Forelimb muscle (tissue), 1 donor: Measurements from ENCODE around the gene TRIM21. TPM values are rescaled to one million over a fixed set of nuclear protein-coding genes. Genes with fewer than 3 reads are reported as not detected.
A peak's percentile ranks its signal among the peaks of the same experiment; 100 is the strongest.
"Not testable (repeated sequence)": the region's sequence is repeated elsewhere in the genome, so short reads cannot be mapped to it uniquely, and the experiment has no call there.

Source experiments
- DNase-seq: peaks from one replicate; pipeline ENCODE4 v3.0.0-alpha.2; 2013; ENCODE audit warnings: low read depth
- polyA plus RNA-seq: library from polyadenylated mRNA; unstranded; fragments of 120-200 nt; gene quantifications from one replicate; pipeline ENCODE4 v1.2.1, GENCODE V29; 2013; ENCODE audit not compliant: insufficient read length

TRIM21 gene
- 7.3 TPM for polyA plus RNA-seq

DNA sequence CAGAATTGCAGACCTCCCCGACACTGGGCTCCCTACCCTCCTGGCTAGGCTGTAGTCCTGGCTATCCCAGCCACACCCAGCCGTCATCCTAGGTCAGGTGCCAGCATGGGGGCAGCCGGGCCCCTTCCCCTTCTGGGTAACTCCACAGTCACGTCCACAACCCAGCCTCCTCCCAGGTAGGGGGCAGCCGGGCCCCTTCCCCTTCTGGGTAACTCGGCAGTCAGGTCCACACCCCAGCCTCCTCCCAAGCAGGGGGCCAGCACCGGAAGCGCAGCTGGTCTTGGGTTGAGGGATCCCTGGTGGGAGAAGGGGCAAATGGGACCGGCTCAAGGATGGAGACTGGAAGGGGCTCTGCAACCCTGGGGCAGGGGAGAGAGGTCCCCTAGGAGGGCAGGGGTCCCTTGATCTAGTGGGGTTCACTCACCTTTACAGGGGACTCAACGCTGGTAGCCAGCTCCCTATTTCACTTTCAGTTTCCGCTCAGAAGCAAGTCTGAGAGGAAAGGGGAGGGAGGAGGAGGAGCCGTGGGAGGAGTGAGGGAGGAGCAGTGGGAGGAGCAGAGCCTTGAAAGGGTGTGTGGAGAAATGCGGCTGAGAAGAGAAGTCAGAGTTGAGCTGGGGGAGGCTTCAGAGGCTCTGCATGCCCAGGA is at the start of gene TRIM21:
Gene TRIM21, minus strand, starts transcription at position 494 of the 649 bp plus-strand sequence. CDS start 3,293 bp downstream, outside the sequence.
- DNase-seq = peak; percentile 76

DNA sequence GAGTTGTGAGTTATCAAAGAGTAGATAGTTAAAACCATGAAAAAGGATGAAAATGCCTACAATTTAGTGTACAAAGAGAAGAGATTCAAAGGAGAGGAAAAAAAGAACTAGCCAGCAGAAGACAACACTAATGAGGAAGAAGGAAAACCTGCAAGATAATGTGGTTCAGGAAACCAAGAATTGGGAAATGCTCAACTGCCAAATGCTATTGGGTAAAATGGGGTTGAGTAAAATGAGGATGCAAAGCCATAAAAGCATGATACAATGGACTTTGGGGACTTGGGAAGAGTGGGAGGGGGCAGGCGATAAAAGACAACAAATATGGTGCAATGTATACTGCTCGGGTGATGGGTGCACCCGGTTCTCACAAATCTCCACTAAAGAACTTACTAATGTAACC is 48.0 kb upstream of the TRIM21 start:
- no peak for DNase-seq

DNA sequence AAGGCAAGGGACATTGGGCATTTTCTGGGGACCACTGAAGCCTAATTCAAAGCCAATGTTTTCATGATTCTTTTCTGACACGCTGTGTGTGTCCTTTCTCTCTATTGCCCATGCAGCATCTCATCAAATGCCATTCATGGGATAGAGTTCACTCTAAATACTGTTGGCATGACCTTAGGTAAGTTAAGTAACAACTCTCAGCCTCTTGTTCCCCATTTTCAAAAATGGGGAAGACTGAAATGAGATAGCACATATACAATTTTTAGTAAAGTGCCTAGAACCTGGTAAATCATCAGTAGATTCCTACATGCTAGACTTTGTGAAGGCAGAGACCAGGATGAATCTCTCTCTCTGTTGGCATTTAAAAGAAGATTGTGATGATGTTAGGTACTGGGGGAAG is 42.9 kb upstream of the TRIM21 start:
- no peak for DNase-seq

DNA sequence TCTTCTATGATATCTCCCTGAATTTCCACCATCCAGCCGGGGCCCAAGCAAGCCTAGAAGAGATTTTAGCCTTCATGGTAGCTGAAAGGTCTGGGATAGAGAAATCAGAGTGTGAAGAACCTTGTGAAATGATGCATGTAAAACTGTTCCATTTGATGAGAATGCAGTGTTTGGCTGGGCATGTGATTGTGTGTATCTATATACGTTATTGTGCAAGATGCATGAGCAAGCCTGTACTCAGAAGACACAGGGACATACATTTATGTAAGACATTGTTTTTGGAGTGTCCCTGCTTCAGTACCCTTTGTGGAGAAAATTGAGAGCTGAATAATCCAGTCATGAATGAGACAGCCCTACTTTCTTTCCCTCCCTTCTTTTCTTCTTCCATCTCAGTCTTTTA is 40.4 kb upstream of the TRIM21 start:
- DNase-seq = no peak

DNA sequence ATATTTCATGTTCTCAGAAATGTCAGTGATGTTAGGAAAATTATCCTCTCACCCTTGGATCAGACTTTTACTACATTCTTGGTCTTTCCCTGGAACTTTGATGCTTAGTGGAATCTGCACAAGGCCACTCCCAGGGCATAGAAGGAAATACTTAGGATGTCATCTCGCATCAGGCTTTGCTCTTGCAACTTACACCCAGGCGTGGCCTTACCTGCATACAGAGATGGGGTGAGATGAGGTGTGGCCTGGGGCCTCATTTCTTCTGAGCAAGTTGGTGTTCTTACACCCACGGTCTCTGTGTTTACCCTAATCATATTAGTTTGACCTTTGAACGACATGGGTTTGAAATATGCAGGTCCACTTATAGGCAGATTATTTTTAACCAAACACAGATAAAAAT is 36.5 kb upstream of the TRIM21 start:
- no peak for DNase-seq

DNA sequence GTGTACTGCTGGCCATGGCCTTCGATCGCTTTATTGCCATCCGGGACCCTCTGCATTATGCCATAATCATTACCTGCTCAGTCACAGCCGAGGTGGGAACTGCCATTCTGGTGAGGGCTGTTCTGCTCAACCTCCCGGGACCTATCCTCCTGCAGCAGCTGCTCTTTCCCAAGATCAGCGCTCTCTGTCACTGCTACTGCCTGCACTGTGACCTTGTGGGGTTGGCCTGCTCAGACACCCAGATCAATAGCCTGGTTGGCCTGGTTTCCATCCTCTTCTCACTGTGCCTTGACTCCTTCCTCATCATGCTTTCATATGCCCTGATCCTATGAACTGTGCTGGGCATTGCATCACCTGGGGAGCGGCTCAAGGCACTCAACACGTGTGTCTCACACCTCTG is 24.9 kb upstream of the TRIM21 start:
- DNase-seq = no peak

DNA sequence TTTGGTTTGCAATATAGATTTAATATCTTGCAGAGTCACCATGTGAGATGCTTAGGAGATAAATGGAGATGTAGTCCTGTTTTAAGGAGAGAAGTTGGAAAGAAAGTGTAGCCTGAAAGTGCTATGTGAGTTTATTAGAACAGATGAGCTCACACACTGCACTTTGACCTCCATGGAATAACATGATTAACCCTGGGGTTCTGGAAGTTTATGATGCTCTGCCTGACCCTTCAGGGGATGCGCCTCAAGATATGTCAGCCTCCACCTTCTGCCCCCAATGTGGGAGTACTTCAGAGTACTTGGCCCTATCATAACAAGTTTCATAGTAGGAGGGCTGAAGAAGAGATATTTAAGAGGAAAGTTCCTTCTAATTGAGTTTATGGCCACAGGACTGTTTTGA is 23.3 kb upstream of the TRIM21 start:
- no peak for DNase-seq

DNA sequence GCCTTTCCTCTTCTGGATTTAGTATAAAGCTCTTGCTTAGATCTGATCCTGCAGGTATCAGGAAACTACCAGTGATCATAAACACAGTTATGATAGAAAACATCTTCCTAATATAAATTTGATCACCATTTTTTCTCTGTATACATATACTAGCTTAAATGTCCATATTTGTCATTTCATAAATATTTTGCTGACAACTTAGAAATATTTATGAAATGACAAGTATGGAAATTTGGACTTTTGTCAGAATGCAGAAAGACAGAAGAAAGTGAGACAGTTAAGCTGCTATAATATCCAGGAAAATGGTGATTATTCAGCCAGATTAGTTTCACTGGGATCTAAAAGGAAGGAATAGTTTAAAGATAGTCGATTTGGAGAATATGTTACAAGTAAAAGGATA is 22.8 kb upstream of the TRIM21 start:
- DNase-seq = no peak

DNA sequence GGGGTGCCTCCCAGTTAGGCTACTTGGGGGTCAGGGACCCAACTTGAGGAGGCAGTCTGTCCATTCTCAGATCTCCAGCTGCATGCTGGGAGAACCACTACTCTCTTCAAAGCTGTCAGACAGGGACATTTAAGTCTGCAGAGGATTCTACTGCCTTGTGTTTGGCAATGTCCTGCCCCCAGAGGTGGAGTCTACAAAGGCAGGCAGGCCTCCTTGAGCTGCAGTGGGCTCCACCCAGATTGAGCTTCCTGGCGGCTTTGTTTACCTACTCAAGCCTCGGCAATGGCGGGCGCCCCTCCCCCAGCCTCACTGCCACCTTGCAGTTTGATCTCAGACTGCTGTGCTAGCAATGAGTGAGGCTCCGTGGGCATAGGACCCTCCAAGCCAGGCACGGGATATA is 12.7 kb upstream of the TRIM21 start:
- not testable (repeated sequence) for DNase-seq

DNA sequence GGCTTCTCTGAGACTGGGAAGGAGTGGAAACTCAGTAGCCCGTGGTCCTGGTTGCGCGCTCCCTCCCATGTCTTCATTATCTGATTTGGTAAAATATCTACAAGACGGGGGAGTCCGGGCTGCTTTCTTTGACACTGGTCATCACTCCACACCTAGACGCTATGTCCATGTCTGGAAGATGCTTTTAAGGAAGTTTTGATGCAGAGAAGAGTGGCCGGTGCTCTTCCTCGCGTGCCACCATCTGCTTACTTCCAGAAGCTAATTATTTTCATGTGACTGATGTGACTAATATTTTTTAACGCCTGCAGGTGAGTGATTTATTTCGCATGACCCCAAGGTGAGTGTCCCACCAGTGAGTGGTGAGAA is 339 bp upstream of the TRIM21 start:
- DNase-seq = no peak

DNA sequence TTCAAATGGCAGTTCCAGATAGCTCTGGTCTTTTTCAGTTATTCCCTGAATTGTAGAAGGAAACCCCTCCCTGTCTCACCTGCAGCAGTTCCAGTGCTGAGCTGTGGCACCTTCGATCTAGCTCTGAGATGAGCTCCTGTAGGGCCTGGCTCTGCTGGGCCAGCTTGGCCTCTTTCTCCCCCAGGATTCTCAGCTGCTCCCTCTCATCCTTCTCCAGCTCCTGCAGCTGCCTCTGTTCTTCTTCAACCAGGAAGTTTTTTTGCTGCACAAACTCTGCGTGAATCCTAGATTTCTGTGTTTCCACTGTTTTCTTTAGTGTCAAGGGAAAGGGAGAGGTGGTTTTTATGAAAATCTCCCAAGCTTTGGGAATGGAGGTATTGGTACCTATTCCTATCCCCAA is 5.3 kb downstream of the TRIM21 start:
- DNase-seq = no peak

DNA sequence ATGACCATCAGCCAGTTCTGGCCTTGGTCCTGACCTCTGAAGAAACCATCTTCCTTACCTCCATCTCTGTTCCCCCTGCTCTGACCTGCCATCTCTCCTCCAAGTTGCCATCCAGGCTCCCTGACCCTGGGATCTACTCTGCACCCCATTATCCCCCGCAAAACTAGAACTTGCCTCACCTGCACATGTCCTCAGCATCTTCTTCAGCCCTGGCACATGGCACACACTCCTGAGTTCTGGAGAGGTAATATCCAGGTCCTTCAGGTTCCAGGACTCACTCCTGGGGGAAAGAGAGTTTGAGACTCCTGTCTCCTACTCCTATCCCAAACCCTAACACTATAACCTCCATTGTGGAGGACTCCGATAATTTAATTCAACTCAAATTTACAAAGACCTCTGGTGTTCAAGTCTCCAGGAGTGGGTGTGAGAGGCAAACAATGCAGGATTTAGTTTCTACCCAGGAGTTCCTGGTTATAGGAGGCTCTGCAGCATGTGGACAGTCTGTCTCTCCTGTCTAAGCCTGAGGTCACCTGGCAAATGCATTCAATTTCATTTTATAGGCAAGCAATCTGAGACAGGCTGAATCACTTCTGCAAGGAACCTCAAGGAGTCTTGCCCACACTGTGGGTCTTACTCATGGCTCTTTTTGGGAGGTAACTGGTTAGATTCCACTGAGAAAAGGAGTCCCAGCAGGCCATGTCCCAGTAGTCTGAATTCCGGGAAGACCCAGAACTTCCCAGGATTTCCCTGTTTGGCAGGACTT is 7.3 kb downstream of the TRIM21 start:
- no peak for DNase-seq

DNA sequence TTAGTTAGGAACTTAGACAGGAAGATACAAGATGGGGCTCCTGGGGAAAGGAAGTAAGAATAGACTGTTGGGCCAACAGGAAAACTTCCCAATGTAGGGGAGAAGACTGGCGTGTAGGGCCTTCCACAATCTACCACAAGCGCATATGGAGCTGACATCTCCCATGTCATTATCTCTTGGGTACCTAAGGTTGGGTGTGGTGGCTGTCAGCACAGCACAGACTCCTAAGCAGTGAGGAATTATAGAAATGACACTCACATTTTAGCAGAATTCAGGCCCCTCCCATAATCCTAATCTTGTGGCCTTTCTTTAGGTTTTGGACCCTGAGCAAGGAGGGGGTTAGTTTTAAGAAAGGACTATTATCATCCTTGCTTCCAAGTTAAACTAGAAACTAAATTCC is 11.6 kb downstream of the TRIM21 start:
- no peak for DNase-seq

DNA sequence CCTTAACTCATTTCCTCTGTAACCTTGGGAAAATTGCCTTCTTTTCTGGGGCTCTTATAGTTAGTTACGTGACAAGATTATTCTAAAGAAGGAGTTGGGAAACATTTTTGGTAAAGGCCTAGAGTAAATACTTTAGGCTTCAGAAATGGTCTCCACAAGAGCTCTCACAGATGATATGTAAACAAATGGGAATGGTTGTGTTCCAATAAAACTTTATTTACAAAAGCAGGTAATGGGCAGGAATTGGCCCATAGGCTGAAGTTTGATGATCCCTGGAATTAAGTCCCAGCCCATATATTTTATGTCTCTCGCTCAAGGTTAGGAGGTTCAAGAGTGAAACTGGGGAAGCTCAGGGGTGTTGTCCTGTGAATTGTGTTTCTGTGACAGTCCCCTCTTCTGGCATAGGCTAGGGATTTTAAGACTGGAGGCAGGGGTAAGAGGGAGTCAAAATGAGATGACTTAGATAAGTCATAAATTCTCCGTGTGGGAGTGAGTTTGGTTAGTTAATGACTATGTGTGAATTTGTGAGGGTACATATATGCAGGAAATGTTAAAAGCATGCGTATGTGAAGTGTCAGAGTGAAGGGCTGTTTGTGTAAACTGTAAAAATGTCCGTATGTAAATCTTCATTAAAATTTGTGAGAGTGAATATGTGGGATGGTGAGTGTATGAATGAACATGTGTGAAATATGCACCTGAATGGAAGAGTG is 17.9 kb downstream of the TRIM21 start:
- no peak for DNase-seq

DNA sequence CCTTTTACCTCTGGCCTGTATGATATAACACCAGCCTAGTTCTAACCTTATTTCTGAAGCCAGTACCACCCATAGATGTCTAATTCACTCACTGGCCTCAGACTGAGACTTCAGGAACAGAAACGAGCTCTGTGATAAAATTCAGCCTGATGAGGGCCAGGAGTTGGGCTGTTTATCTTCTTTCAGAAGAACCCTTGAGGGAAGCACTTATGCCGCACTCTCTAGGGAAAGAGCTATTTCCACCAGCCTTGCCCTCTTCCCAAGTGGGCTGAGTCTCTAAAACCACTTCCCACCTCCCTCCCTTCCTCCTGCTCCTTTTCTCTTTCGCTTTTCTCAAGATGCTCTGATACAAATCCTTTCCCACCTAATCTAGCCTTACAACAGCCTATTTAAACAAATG is 23.3 kb downstream of the TRIM21 start:
- DNase-seq = no peak

DNA sequence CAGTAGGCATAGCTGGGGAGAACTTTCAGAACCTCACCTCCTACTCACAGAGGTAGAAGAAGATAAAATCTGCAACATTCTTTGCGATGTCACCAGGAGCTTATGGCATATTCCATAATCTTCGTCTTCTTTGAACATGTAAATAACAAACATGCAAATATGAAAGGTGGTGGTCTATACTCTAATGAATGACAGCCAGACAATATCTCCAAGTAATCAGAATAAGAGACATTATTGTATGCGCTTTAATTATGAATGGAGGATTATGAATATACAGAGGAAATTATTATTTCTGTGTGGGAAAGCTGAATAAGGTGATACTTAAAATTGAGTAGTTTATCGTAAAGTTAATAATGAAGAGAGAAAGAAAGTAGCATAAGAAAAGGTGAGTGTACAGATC is 25.2 kb downstream of the TRIM21 start, which contains the start of gene OR52B4:
Gene OR52B4, minus strand, starts transcription at position 101 of the 400 bp plus-strand sequence. Its CDS starts 91 bp downstream, at position 10.
- no peak for DNase-seq

DNA sequence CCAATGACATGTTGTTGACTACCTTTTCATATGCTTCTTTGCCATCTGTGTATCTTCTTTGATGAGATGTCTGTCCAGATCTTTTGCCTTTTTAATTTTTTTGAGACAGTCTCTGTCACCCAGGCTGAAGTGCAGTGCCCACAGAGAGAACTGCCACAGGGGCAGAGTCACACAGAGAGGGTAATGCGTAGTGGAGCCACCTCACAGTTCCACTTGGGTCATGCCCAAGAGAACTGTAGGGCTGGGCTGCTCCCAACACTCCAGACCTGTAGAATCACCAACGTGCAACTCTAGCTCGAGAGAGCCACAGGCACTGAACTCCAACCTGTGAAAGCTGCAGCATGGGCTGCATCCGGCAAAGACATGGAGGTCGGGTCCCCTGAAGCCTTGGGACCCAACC is 45.4 kb downstream of the TRIM21 start:
- DNase-seq = not testable (repeated sequence)

DNA sequence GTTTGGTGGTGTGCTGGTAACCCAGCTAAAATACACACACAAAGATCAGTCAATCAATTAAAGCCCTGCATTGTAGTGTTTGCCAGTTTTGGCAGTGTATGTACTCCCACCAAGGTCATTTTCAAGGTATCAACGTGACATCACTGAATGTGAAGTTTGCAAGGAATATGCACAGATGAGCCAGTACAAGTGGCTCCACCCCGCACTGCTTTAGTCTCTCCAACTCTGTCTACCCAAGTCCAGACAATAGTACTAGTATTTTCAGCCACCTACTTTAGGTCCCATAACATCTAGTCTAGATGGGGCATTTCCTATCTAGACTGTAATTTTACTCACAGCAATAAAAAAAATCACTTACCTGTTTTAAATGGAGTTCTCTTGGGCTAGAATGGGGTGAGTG is 48.1 kb downstream of the TRIM21 start:
- DNase-seq = not testable (repeated sequence)
